HCT116 (cell line): ENCODE data around the gene RABGGTA.

ENCODE experiments used
- CTCF ChIP-seq, 3 experiments: fragments of 200-600 bp in 1 of 3; sonication (generic) in 1 of 3; IDR thresholded peaks in 2 of 3; conservative IDR thresholded peaks in 1 of 3; 2 replicates each; pipeline ENCODE4 v1.5.1; 2012 to 2017; ENCODE audit warnings: low read depth in 2 of 3, low read length in 2 of 3, antibody characterized with exemption in 1 of 3, borderline replicate concordance in 1 of 3, control low read depth in 1 of 3, mild to moderate bottlenecking in 1 of 3, mixed read lengths in 1 of 3, mixed run types in 1 of 3, moderate library complexity in 1 of 3; ENCODE audit not compliant: insufficient read depth in 1 of 3
- MAX ChIP-seq: IDR thresholded peaks from 2 replicates; pipeline ENCODE4 v1.6.1; 2012
- POLR2A ChIP-seq: IDR thresholded peaks from 2 replicates; pipeline ENCODE4 v1.7.0; 2011; ENCODE audit warnings: borderline replicate concordance; ENCODE audit not compliant: insufficient read depth, insufficient read length; ENCODE audit errors: extremely low read depth
- POLR2AphosphoS5 ChIP-seq: IDR thresholded peaks from 2 replicates; pipeline ENCODE4 v1.6.1; 2011; ENCODE audit warnings: mild to moderate bottlenecking, low read depth, low read length, moderate library complexity

- no peak for TF ChIP-seq CTCF (IDR thresholded peaks at IDR 0.05 in 2 of 3, conservative IDR thresholded peaks at IDR 0.05 in 1 of 3; ENCODE audit: borderline replicate concordance in 1 of 3, insufficient read depth in 1 of 3, low read depth in 2 of 3, low read length in 2 of 3)
- TF ChIP-seq POLR2A = no peak
- TF ChIP-seq MAX = no peak
- TF ChIP-seq POLR2AphosphoS5 = no peak
Measured at GRCh38 chr14:24286996-24287395, 15.6 kb upstream of the RABGGTA start.
